GM12801 (cell line): ENCODE data around the gene CRIP1.

Experiments
- TF ChIP-seq, protein P1 (sequence below): IDR thresholded peaks from one replicate; pipeline ENCODE4 v1.5.1; 2011; ENCODE audit warnings: control low read depth; ENCODE audit not compliant: insufficient read length; ENCODE audit errors: extremely low read depth

The CRIP1 gene

GRCh38 chr14:105473677-105474482, 12.8 kb upstream of the CRIP1 start:
- TF ChIP-seq, protein P1, sequence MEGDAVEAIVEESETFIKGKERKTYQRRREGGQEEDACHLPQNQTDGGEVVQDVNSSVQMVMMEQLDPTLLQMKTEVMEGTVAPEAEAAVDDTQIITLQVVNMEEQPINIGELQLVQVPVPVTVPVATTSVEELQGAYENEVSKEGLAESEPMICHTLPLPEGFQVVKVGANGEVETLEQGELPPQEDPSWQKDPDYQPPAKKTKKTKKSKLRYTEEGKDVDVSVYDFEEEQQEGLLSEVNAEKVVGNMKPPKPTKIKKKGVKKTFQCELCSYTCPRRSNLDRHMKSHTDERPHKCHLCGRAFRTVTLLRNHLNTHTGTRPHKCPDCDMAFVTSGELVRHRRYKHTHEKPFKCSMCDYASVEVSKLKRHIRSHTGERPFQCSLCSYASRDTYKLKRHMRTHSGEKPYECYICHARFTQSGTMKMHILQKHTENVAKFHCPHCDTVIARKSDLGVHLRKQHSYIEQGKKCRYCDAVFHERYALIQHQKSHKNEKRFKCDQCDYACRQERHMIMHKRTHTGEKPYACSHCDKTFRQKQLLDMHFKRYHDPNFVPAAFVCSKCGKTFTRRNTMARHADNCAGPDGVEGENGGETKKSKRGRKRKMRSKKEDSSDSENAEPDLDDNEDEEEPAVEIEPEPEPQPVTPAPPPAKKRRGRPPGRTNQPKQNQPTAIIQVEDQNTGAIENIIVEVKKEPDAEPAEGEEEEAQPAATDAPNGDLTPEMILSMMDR: no peak

DNA sequence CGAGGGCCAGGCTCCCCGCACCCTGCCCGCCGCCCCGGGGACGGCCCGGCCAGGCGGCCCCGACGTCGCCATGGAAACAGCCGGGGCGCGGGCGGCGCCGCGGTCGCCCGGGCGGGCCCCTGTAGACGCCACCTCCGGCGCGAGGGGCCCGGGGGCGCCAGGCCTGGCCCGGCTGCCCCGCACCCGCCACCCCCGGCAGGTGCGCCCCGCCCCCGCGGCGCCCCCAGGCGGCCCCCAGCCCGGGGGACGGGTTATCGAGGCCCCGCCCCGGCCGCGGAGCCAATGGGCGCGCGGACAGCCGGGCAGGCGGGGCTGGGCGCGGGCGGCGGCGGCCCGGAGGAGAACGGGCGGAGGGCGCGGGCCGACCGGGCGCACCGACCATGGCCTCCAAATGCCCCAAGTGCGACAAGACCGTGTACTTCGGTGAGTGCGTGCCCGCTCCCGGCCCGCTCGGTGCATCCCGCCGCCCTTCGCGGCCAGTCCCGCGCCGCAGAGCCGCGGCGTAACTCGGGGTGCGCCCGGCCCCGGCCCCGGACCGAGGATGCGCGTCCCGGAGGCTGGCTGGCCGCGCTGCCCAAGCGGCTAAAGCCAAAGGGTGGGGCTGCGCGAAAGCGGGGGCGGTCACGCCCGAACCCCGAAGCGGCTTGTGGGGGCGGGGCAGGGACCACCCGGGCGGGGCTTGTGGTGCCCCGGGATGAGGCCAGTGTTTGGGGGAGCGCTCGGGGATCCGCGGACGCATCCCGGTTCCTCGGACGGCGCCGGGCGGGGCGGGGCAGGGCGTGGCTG, 12.0 kb upstream of the CRIP1 start, which contains the start of gene CRIP2:
Gene CRIP2 (plus strand): TSS at position 339 of the 786 bp plus-strand sequence. CDS start 42 bp downstream, at position 381.
- TF ChIP-seq, protein P1: no peak

GRCh38 chr14:105475269-105476096, 11.2 kb upstream of the CRIP1 start:
- TF ChIP-seq, protein P1: no peak

DNA sequence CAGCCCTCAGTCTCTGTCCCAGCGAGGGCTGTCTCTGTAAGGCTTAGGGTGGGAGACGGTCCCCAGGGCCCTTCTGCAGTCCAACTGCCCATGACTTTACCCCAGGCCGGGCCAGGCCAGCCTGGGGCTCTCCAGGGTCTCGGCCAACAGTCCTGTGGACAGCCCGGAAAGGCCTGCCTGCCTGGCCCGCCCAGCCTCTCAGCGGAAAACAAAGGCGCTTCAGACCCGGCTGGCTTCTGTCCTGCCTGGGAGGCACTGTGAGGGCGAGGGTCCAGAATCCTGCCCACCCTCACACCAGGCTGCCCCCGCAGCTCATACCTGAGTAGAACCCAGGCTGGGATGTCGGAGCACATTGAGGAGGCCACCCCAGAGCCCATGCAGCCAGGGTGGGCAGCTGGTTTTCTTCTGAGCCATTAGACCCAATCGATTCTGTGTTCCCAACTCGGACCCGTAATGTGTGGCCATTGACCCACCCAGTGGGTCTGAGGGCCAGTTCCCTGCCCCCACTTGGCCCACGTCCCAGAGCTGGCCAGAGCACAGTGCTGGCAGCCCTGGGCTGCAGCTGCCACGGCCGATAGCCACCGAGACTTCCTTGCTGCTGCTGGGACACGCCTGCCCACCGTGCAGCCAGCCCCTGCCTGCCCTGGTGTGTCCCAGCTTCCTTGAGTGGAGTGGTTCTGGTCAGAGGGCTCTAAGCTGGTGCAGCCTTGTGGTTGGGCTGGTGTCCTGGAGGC, 10.4 kb upstream of the CRIP1 start:
- TF ChIP-seq, protein P1: no peak

GRCh38 chr14:105476831-105477659, 9.6 kb upstream of the CRIP1 start:
- TF ChIP-seq, protein P1: no peak

- TF ChIP-seq, protein P1: no peak
Measured at GRCh38 chr14:105477660-105478397, 8.9 kb upstream of the CRIP1 start.
